DMS79 (cell line): ENCODE measurements around the gene LEF1.
"Not testable (repeated sequence)": the region's sequence is repeated elsewhere in the genome, so short reads cannot be mapped to it uniquely, and the experiment has no call there.

Experiments used
- DNase-seq: peaks from one replicate; lab custom pipeline; 2025; lab: John Stamatoyannopoulos, UW

LEF1 gene

DNA sequence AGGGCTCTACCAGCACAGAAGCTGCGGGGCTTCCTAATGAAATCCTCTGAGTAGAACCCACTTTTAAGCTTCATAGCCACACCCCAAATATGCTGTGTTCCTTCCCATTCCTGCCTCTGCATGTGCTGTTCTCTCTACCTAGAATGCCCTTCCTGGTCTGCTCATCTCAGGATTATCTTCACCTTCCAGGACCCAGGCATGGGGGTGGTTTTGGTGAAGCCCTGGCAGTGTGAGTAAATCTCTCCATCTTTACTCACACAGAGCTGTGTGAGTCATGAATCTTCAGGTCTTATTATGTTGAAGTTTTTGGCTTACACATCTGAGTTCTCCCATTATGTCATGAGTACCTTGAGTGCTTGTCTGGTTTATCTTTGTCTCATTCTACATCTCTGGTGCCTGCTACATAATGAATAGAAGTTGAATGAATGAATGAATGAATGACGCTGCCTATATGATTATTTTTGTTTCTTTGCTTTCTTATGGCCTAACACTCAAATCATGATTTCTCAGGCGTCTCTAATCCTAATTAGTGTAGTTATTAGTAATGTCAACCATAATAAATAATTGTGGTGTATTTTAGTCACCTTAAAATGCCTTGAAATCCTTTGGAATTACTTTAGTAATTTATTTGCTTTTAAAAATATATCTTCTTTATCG, 137.2 kb downstream of the LEF1 start:
- no peak for DNase-seq

DNA sequence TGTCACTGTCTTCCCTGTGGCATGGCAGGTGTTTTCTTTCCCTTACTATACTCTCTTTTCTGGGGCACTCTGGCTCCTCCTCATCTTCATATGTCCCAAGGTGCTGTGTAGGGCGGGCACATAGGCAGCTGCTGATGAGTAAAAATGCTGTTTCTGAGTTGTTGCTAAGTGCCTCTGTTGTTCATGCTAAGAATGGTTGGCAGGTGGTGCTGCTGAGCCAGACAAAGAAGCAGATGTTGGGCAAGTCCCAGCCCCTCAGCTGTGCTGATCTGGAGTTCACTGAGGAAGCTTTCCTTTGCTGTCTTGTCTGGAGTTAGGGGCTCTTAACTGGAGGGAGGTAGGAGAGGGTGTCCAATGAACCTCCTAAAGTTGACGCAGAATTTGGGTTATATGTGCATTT, 138.4 kb downstream of the LEF1 start:
- DNase-seq: no peak

DNA sequence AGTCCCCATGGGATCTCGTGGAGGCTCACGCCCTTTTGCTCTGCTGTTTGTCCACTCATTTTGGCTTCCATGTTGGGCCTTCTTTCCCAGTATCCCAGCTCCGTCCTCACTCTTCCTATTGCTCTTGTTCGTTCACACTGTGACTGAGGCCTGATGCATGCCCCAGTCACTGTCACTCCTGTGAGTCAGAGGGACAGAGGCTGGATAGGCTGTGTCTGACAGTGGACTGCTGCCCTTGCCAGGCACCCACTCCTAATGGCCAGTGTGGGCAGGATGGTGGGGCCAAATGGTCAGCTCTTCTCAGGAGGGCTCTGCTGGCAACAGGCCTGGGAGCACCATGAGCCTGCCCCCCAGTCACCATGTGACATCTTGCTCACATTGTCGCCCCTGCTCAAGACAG, 139.0 kb downstream of the LEF1 start:
- DNase-seq: no peak

DNA sequence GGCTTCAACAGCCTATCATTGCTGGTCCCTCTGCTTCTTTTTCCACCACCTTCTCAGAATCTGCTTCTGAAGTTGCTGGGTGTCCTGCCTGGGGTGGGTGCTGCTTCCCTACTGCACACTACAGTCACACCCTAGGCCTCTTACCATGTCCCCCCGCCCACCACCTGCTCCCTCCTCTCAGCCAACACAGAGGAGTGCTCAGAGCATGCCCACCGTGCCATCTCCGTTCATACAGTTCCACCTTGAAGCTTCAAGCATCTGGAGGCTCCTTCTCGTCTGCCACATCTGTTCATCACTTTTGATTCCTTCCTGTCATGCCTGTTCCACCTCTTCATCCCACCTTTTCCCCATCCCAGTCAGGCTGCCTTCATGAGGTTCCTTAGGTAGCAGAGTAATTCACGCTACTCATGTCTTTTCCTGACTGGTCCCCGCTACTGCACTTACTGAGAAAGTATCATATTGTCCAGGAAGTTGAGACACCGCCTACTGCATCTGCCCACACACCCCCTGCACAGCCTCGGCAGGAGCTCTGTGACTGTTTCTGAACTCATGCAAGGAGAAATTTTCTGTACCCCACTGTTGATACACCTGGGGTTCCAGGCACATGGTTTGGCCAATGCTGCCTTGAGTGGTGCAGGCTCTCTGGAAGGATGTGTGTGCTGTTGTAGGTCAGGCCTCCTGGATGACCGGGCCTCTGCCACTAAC, 139.6 kb downstream of the LEF1 start:
- DNase-seq: no peak

DNA sequence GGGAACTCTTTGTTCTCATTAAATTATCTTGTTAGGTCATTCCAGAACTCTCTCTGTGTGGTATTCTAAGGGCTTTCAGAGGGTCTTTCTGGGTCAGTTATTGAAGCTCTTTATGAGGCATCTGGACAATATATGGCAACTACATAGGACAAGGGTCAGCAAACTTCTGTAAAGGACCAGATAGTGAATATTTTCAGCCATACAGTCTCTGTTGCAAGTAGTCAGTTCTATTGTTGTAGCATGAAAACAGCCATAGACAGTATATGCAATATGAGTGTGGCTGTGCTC, 143.9 kb downstream of the LEF1 start:
- no peak for DNase-seq

DNA sequence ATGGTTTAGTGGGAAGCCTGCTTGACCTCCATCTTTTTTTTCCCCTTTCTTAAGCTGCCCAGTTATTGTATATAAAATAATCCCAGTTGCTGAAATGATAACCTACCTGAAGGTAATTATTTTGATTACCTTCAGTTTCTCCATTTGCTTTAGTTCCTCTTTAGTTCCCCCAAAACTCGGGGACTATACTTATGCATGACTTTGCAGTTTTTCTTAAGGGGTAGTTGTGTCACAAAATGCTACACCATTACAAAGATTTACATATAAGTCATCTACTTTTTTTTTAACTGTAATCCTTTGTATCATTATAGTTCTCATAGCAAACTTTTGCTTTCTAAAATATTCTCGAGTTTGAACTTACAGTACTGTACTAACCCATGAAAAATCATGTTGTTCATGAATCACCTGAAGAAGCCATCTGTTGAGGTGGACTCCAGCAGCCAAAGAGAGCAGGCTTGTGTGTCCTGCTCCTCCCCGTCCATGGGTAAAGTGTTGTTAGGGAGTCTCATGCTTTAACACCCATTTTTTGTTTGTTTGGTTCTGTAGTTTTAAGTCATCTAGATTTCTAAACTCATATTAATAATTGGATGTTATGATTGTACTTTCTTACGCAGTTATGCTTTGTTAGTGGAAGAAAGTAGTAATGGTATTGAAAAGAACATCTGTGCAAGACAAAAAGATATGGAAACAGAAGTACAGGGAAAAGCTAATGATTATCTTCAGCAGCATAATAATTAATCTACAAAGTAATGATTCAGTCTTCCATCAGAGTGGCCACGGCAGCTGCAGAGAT, 144.5 kb downstream of the LEF1 start:
- DNase-seq: no peak

DNA sequence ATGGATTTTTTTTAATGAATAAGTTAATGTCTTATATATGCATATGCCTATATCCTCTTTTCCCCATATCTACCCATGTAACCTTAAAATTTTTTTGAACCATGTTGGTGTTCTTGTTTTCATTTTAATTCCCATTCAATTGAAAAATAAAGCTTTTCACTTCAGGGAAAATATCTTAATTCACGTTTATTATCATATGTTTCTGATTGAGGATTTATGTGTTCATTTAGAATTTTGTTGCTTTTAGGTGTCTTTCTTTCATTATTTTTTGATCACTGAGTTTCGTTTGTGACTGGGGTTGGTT, 149.9 kb downstream of the LEF1 start:
- no peak for DNase-seq

DNA sequence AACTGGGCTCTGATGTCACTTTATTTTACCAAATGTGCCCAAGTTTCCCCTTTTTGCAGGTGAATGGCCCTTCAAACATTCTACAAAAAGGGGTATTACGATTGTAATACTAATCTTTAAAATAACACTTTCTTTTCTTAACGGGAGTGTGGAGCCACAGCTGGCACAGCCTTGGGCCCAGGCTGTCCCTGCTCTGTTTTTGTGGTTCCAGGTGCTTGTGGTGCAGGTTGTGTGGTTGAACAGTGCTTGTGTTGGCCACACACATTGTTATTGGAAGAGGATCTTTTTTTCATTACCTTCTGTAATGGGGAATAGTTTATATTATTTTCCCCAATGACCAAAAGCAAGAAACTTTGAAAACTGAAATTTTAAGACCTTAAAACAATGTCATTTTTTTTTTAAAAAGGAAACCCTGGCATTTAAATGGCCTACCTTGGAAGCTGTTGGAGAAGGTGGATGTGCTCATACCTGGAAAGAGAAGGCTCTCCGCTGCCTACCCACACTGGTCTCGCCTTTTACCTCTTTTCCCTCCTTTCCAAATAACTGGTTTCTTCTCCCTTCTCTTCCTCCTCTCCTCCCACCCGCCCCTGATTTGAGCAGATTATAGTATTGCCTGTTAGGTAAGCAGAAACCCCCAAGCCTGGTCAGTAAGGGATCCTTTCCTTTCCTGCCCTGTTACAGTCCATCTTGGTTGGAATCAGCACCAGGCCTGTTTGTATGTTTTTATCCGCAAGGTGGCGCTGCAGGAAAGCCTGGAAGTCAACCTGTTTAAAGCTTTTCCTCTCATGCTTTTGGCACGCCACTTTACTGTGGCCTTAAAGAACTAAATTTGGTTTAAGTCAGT, 150.5 kb downstream of the LEF1 start:
- DNase-seq: no peak

DNA sequence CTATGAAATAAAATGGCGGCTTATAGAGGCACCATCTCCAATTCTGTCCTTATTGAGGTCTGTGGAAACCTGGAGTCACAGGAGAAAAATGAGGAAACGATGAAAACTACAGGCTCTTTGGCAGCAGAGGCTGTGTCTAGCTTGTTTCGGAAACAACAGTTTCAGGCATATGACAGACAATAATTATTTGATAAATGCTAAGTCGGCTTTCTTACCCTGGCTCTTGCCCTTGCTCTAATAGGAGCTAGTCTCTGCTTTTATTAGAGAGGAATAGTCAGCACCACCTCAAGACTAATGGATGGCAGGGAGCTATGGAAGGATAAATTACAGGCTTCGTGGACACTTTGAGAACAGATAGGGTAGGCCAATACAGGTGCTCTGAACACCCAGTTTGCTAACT, 154.8 kb downstream of the LEF1 start:
- no peak for DNase-seq

DNA sequence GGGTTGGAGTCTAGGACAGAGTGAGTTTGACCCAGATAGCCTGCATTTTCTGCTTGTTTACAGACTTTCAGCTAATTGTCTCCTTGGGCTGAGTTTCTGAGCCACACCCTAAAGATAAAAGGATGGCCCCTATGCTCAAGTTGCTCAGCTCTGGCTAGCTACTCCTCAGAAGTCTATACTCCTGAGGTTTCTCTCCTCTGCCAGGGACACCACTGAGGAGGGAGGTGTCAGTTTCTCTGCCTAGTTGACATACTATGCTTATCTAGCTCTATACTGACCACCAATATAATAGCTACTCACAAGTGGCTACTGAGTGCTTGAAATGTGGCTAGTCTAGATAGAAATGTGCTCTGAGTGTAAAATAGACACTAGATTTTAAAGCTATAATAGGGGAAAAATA, 155.4 kb downstream of the LEF1 start:
- DNase-seq: no peak

DNA sequence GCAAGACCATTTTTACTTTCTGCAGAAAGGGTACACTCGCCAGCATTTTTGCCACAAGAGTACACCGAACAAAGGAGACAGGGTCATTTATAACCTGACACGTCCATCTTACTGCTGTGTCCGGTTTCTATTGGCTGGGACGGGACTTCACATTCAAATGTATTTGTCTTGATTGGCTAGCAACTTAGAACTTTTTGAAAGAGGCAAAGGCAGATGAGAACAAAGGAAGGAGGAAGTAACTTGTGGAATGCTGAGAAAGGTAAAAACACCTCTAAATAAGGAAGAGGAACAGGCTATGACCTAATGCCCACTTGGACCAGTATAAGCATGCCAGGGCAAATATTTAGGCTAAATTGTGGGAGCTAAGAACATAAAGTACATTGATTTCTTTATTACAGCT, 156.3 kb downstream of the LEF1 start:
- not testable (repeated sequence) for DNase-seq

DNA sequence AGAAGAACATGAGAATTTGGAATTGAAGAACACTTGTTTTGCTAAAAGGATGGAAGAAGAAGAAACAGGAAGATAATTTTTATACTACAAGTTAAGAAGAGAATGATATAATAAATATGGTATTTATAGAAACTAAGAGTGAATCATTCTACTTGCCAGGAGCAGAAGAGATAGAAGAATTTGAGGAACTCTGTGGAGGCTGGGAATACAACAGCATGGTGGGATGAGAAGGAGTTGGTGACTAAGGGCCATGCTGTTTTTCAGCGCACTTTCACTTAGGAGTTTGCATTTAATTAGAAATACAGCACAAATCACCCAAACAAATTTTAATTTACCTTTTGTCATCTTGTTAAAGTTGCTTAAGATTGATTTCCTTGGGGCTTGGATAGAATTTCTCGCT, 158.6 kb downstream of the LEF1 start:
- no peak for DNase-seq

DNA sequence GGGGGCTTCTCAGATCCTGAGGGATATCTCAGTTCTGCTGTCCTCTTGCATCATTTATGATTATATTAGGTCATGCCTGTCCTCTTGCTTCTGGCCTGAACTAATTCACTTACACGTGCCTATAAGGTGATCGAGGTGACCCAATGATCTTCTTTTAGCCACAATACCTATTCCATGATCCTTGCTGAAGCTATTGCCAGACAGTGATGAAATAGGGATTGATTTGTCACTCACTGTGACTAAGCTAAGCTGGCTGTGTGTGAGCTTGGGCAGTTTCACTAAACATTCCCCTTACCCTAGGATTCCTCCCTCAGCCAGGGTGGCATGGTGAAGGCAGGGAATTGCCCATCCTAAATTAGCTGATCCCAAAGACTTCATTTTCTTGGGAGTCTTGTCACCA, 160.0 kb downstream of the LEF1 start:
- no peak for DNase-seq

DNA sequence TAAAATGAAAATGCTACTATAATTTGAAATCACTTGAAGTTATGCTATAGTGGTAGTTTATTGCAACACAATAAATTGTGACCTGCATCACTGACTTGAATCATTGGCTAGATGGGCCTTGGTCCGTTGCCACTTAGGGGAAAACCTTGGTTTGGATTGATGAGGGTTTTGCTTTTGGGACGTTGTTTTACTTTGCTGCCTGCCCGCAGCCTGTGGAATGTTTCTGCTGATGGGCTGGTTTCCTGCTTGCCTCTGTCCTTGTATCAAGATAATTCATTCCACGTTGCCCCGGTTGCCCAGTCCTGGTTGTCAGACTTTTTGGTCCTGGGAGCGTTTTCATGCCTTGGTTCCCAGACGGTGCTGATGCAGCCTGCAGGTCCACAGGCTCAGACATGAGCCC, 160.7 kb downstream of the LEF1 start:
- no peak for DNase-seq

DNA sequence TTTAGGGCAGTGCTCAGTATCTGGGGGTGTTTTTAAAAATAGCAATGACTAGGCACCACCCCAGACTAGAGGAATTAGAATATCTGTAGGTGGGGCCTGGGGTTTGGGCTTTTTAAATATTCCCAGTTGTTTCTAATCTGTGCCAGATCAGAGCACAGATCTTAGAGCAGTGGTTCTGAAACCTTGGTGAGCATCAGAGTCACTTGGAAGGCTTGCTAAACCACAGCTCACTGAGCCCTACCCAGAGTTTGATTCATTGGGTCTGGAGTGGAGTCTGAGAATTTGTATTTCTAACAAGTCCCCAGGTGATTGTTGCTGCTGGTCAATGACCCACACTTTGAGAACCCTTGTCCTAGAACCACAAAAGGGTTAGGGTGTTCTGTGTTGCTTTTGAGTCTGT, 162.4 kb downstream of the LEF1 start:
- DNase-seq: no peak

DNA sequence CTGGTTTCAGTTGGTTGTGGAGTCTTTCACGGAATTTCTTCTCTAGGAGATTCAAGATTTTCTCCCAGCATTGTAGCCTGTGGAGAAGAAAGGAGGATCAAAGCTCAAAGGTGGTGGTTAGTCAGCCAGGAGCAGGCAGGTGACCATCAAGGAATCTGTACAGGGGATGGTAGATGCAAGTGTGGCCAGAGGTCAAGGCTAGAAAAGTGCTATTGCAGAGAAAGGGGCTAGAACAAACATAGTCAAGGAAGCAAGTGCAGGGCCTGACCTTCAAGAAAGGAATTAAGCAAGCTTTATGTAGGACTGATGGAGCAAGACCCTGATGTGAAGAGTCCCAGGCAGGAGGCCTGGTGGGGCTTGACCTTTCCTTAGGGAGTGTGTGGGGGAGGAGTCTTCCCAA, 162.9 kb downstream of the LEF1 start:
- no peak for DNase-seq

DNA sequence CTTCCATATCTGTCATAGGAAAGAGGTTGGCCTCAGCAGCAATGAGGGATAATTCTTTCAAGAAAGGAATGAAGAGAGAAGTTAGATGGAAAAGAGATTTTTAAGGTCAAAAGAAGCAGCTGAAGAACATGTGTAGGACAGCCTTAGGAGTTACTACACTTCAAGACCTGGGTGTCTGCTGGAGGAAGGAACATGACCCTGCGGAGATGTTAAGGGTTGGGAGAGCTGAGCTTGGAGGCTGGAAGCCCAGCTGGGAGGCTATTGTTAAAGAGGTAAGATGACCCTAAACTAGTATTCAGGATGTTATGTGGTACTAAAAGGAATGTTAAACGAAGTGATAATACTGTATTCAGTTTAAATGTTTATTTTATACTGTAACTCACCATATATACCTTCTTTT, 164.1 kb downstream of the LEF1 start:
- no peak for DNase-seq

DNA sequence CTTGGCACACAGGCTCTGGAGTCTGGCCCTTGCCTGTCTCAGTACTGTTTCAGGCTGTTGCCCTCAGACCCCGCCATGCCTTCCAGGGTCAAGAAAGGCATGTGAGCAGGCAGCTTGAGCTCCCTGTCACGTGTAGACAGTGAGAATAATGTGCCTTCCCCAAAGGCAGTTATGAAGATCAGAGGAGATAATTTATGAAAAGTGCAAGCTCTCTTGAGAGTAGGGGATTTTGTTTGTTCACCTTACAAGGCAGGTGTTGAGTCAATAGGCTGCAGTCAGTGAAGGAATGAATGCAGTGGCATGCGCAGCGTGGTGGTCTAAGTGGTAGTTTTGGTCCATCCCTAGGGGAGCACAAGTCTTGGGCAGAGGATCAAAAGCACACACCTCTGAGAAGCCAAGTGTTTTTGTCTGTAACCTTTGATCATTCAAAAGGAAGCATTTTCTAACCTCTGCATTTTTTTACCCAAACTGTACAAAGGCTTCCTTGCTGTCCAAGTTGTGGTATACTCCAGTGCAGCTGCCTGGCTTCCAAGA, 164.7 kb downstream of the LEF1 start:
- DNase-seq: no peak

DNA sequence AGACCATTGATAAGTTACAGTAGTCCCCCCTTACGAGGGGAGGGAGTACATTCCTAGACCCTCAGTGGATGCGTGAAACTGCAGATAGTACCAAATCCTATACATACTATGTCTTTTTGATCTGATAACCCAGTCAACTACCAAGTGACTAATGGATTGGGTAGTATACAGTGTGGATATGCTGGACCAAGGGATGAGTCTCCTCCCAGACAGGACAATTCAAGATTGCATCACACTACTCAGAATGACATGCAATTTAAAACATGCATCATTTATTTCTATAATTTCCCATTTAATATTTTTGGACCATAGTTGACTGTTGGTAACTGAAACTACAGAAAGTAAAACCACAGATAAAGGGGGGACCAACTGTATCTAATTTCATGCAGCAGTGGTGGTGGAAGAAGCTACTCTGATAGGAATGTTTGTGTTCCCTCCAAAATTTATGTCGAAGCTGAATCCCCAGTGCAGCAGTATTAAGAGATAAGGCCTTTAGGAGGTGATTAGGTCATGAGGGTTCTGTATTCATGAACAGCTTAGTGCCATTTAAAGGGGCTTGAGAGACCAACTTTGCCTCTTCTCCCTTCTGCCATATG, 167.1 kb downstream of the LEF1 start:
- DNase-seq: no peak

DNA sequence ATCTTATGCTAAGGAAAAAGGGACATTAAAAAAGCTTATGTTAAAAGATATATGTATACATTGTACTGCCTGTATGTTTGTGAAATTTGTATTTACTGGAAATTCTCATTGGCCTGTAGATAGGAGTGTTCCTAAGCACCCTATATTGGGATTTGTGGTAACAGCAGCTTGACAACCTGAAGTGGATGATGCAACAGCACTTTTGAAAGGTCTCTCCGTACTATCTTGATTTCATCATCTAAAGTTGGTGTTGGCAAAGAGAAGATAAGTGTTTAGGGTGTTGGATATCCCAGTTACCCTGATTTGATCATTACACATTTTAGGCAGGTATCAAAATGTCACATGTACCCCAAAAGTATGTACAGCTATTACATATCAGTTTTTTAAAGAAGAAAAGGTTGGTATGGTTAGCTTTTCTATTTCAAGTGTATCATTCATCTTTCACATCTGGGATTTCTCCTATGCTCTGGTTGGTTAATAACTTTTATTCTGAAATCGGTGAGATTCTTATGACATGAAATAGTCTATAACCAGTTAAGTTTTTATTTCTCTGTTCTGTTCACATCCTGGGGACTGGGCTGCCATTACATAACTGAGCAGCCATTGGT, 168.7 kb downstream of the LEF1 start:
- no peak for DNase-seq

DNA sequence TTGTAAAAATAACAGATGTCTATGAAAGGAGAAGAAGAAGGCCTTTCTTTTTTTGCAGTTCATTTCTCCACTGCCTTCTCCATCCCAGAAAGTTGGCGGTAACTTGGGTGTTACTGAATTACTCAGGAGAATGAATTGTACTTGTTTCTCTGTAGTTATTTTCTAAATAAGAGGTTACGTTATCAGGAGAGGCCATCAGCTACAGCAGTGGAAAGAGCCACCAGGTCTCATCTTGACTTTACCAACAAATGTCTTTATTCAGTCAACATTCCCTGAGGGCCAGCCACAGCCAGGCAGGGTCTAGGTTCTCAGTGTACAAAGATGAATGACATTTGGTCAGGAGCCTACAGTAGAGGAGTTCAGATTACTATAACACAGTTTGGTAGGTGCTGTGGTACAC, 170.9 kb downstream of the LEF1 start:
- DNase-seq: no peak
